ENCODE measurements around the gene S1PR4.
"Not testable (repeated sequence)": the region's sequence is repeated elsewhere in the genome, so short reads cannot be mapped to it uniquely, and the experiment has no call there.

The S1PR4 gene

DNA sequence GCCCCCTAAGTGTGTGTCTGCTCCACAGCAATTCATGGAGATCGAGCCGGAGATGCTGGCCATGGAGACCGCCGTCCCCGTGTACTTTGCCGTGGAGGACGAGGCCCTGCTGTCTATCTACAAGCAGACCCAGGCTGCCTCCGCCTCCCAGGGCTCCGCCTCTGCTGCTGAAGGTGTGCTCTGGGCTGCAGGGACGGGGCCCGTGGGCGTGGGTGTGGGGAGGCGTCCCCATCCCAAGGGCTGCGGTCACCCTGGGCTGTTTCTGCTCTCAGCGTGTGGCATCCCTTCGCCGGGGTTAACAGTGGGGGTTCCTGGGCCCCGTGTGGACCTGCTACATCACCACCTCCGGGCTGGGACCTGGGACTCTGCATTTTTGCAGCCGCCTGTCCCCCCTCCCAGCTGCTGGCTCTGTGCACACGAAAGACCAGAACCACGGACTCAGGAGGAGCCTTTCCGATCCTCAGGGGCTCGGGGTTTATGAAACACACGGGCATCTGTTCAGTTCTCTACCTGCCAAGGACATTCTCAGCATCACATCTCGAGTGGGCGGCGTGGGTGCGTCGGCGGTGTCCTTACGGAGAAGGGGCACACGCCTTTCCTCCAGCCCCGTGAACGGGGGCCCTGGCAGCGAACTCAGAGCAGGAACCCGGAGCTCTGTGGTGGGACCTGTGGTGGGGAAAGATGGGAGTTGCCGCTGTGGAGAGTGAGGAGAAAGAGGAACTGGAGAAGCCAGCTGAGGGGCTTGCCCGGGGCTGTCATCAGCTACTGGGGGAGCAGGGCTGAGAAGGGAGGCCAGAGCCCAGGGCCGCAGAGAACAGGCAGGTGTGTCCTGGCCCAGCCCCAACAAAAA lies 14.9 kb downstream of the S1PR4 start:
- DNase-seq (ENCODE audit: low read depth in 3 of 3) = no peak

DNA sequence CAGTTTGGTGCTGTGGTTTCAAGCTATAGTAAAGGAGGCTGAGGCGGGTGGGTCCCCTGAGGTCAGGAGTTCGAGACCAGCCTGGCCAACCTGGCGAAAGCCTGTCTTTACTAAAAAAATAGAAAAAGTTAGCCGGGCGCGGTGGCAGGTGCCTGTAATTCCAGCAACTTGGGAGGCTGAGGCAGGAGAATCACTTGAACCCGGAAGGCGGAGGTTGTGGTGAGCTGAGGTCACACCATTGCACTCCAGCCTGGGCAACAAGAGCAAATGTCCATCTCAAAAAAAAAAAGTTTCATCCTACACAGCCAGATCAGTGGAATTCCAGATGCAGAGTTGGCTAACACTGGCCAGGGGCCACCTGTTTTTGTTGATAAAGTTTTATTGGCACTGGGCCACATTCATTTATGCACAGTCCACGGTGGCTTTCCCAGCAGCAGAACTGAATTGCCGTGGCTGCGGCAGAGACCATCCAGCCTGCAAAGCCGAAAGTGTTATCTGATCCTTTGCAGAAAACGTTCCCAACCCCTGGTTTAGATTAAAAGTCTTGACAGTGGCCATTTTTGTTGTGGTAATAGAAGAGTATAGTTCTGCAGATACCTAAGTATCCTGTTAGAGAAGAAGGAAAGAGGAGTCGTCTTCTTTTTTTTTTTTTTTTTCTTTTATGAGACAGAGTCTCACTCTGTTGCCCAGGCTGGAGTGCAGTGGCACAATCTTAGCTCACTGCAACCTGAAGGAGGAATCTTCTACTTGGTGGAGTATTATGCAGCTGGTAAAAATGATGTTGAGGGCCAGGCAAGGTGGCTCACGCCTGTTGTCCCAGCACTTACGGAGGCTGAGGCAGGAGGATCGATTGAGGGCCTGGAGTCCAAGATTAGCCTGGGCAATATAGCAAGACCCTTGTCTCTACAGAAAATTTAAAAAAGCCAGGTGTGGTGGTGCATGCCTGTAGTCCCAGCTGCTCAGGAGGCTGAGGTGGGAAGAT lies 15.8 kb downstream of the S1PR4 start:
- DNase-seq (ENCODE audit: low read depth in 3 of 3) = no peak

DNA sequence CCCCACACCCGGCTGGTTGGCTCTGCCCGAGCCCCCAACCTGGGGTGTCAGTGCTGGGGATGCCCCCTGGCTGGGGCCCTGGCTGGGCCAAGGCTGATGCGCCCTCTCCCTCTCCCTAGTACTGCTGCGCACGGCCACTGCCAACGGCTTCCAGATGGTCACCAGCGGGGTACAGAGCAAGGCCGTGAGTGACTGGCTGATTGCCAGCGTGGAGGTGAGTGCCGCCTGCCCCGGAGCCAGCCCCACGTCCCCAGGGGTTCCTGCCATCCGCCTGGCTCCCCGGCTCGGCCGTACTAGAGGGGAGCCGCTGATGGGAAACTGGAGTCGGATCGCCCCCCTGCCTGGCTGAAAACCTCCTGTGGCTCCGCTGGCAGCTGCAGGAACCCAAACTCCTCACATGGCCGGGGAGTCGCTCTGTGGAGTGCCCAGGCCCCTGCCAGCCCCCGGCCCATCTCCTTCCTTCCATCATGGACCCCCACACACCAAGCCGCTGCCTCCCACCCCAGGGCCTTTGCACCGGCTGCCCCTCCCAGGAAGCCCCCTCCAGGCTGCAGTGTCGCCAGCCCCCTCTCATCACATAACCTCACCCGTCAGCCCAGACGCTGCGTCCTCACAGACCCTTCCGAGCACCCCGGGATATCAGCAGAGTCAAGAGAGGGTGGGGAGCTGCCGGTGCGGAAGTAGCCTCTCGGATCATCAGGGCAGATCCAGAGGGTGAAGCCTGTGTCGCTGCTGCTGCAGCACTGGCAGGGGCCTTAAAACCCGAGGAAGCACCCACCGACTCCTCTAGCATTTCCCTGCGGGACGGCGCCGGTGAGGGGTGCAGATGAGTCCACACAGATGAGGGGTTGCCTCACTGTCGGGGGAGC lies 17.7 kb downstream of the S1PR4 start:
- no peak for DNase-seq (ENCODE audit: low read depth in 3 of 3)

DNA sequence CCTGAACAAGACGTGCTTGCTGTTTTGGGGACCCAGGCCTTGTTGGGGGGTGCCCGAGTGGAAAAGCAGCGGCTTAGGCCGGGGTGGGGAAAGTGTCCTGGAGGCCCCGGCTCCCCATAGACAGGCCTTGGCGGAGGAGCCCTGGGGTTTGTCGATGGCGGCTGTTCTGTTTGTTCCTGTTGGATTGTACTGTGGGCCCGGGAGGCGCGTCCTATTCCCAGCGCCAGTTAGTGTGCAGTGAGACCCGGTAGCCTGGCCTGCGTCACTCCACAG lies 18.3 kb downstream of the S1PR4 start:
- DNase-seq (ENCODE audit: low read depth in 3 of 3) = no peak

DNA sequence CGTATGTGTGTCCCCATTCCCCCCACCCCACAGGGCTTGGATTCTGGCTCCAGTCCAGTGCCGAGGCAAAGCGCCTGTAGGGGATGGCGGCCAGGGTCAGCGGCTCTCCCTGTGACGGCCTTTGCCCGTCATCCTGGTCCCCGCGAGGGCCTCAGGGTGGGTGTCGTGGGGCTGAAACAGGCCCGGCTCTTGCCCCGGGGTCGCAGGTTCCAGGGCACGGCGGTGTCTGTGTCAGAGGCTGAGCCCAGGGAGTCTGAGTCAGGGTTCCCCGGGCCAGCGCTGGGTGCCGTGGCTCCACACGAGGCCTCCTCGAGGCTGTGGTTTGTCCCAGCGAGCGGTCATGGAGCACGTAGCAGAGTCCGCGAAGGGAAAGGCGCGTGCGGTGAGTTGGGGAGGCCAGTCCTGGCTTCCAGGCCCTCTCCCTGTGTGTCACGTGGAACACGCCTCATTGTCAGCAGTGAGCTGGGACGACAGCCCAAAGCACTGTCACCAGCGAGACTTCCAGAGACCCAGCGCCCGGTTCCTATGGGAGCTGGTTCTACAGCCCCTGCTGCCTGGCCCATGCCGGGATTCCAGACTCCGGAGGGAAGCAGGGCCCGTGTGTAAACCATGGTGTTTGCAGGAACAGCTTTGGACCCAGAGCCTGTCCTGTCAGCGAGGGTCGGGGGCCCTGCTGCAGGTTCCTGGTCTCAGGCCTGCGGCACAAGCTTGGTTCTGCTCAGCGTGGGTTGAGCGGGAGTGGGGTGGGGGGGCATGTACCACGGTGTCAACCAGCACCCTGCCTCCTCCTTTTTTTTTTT lies 20.5 kb downstream of the S1PR4 start:
- no peak for DNase-seq (ENCODE audit: low read depth in 3 of 3)

DNA sequence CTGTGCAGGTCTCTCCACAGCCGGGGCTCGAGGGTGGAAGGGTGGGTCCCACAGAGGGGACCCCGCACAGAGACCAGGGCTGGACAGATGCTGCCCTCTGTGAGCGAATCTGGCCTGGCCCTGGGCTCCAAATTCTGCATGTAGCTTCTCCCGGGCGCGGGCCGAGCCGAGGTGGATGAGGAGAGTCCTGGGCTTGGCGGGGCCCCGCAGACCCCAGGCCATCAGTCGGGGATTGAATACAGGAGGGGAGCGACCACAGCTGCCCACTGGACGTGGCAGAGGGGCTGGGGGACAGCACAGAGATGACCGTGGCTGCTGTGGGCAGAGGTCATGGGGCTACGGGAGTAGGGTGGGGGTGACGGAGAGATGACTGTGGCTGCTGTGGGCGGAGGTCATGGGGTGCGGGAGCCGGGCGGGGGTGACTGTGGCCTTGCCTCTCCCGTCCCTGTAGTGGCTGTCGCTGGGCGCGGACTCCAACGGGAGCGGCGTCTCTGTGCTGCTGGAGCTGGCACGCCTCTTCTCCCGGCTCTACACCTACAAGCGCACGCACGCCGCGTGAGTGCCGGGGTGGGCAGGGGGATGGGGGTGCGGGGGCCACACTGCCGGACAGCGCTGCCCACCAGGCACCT lies 22.6 kb downstream of the S1PR4 start:
- no peak for DNase-seq (ENCODE audit: low read depth in 3 of 3)

DNA sequence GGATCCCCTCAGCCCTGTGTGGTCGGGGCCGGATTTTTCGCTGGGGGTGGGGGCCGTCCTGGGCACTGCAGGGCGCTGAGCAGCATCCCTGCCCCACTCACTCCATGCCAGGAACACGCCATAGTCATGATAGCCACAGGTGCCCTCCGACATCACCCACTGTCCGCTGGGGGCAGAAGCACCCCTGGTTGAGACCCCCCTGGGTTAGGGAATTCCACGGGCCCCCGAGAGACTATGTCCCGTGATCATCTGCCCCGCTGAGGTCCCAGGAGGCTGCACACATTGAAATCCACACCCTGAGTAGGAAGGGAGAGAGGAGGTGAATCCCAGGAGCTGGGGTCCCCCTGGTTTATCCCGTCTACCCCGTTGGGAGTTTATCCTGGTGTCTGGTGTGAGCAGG lies 23.3 kb downstream of the S1PR4 start:
- DNase-seq (ENCODE audit: low read depth in 3 of 3) = no peak

DNA sequence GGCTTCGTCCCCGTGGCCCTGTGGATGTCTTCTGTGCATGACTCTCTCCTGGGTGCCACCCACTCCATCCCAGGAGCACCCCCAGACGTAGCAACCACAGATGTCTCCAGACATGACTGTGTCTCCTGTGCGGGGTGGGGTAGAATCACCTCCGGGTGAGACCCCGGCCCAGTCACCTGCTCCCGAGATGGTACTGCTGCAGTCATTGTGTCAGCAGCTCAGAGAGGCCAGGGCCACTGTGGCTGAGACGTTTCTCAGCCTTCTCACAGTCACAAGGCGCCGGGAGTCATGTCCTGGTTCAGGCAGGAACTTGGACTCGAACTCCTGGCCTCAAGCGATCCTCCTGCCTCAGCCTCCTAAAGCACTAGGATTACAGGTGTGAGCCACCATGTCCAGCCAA lies 23.8 kb downstream of the S1PR4 start:
- DNase-seq (ENCODE audit: low read depth in 3 of 3) = no peak

DNA sequence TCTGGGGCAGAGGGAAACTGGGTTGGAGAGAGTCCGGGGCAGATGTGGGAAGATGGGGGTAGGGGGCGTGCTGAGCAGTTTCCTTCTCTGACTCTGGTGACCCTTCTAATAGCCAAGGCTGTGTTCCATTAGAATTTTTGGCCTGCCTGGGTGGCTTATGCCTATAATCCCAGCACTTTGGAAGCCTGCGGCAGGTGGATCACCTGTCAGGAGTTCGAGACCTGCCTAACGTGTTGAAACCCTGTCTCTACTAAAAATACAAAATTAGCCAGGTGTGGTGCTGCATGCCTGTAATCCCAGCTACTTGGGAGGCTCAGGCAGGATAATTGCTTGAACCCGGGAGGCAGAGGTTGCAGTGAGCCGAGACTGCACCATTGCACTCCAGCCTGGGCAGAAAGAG lies 24.3 kb downstream of the S1PR4 start:
- not testable (repeated sequence) for DNase-seq (ENCODE audit: low read depth in 3 of 3)

DNA sequence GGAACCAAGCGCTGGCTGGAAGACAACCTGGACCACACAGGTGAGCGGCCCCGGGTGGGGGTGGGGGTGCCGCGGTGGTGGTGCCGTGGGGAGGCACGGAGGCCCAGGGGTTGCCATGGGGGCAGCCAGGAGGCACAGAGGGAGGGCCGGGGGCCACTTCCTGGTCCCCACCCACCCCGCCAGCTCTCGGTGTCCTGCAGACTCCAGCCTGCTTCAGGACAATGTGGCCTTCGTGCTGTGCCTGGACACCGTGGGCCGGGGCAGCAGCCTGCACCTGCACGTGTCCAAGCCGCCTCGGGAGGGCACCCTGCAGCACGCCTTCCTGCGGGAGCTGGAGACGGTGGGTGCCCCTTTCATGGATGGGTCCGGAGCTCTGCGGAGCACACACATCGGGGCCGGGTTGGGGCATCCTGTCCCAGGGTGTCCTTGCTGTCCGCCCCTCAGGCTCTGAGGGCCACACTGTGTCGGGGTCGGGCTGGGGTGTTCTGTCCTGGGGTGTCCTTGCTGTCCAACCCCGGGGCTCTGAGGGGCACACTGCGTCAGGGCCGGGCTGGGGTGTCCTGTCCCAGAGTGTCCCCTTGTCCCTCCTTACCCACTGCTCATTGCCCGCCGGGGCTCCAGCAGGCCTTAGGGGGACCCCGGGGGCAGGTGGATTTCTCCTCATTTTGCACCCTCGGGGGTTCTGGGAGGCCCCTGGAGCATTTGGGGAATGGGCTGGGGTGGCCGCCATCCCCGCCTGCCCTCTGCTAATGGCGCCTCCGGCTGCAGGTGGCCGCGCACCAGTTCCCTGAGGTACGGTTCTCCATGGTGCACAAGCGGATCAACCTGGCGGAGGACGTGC lies 25.5 kb downstream of the S1PR4 start:
- no peak for DNase-seq (ENCODE audit: low read depth in 3 of 3)

DNA sequence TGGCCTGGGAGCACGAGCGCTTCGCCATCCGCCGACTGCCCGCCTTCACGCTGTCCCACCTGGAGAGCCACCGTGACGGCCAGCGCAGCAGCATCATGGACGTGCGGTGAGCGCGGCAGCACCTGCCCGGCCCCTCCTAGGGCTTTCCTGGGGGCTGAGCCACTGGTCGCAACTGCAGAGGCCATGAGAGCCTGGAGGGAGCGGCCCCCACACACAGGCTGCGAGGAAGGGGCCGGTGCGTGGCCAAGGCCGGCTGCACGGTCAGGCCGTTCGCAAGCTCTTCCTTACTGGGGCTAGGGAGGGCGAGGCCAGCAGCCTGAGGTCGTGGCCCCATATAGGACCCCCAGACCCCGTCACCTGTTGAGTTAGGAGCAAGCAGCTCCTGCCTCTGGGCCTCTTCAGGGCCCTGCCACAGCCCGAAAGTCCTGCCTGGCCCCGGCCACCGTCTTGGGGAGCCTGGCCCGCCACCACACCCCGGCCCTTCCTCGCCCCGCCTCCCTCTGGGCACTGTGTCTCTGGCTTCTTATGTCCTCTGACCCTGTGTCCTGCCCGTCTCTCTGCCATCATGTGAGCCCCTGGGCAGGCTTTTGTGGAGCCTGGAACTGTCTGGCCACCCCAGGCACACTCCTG lies 26.2 kb downstream of the S1PR4 start:
- DNase-seq (ENCODE audit: low read depth in 3 of 3) = no peak

DNA sequence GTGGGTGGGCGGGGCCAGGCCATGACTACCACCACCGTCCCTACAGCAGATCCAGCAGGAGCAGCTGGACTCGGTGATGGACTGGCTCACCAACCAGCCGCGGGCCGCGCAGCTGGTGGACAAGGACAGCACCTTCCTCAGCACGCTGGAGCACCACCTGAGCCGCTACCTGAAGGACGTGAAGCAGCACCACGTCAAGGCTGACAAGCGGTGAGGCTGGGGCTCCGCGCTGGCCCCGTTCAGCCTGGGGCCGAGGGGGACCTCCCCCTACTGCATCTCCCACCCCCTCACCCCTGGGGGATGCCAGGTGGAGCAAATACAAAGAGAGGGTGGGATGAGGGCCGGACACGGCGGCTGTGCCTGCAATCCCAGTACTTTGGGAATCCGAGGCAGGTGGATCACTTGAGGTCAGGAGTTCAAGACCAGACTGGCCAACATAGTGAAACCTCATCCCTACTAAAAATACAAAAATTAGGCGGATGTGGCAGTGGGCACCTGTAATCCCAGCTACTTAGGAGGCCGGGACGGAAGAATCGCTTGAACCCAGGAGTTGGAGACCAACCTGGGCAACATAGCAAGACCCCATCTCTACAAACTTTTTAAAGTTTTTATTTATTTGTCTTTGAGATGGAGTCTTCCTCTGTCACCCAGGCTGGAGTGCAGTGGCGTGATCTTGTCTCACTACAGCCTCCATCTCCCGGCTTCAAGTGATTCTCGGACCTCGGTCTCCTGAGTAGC lies 27.8 kb downstream of the S1PR4 start:
- no peak for DNase-seq (ENCODE audit: low read depth in 3 of 3)

DNA sequence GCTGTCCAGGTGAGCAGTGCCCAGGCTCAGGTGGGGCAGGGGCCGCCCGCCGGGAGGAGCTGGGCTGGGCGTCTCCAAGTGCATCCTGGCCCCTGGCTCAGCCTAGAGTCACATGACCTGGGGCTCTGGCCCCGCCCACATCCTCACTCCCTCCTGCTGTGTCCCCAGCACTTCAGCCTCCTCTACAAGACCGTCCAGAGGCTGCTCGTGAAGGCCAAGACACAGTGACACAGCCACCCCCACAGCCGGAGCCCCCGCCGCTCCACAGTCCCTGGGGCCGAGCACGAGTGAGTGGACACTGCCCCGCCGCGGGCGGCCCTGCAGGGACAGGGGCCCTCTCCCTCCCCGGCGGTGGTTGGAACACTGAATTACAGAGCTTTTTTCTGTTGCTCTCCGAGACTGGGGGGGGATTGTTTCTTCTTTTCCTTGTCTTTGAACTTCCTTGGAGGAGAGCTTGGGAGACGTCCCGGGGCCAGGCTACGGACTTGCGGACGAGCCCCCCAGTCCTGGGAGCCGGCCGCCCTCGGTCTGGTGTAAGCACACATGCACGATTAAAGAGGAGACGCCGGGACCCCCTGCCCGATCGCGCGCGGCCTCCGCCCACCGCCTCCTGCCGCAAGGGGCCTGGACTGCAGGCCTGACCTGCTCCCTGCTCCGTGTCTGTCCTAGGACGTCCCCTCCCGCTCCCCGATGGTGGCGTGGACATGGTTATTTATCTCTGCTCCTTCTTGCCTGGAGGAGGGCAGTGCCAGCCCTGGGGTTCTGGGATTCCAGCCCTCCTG lies 29.1 kb downstream of the S1PR4 start:
- DNase-seq (ENCODE audit: low read depth in 3 of 3) = no peak

DNA sequence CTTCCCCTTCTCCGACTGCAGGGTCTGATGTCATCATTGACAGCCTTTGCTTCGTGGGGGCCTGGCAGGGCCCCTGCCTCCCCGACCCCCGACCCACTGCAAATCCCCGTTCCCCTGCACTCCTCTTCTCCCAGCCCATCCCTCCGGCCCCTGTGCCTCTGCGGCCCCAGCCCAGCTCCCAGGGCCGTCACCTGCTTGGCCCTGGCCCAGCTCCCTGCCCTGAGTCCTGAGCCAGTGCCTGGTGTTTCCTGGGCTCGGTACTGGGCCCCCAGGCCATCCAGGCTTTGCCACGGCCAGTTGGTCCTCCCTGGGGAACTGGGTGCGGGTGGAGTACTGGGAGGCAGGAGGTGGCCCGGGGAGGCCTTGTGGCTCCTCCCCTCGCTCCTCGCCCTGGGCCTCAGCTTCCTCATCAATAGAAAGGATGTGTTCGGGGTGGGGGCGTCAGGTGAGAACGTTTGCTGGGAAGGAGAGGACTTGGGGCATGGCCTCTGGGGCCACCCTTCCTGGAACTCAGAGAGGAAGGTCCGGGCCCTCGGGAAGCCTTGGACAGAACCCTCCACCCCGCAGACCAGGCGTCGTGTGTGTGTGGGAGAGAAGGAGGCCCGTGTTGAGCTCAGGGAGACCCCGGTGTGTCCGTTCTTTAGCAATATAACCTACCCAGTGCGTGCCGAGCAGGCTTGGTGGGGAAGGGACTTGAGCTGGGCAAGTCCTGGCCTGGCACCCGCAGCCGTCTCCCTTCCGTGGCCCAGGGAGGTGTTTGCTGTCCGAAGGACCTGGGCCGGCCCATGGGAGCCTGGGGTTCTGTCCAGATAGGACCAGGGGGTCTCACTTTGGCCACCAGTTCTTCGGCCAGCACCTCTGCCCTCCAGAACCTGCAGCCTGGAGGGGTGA lies 30.0 kb downstream of the S1PR4 start:
- no peak for DNase-seq (ENCODE audit: low read depth in 3 of 3)

DNA sequence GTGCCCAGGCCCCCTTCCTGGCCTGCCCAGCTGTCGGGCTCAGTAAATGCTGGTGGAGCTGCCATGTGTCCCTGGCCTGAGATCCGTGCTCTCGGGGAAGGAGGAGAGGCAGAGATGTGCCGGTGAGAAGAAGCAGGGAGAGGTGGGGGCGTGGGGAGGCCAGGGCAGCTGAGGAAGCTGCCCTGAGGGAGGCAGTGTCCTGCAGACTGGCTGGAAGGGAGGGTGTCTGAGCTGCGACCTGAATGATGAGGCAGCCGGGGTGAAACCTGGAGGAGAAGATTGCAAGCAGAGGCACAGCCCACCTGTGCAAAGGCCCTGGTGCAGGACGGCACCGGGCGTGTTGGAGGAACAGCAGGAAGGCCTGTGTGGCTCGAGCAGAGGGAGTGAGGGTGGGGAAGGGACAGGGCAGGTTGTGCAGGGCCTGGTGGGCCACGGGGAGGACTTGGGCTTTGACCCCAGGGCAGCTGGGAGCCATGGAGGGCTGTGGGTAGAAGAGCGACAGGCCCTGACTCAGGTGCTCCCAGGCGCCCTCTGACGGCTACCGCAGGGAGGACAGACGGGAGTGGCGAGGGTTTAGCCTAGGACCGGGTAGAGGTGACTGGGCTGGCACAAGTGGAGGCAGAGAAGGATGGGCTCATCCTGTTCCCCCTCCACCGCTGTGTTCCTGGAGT lies 31.9 kb downstream of the S1PR4 start:
- peak; percentile 53 to 56 (median 55) for DNase-seq (ENCODE audit: low read depth in 3 of 3)

DNA sequence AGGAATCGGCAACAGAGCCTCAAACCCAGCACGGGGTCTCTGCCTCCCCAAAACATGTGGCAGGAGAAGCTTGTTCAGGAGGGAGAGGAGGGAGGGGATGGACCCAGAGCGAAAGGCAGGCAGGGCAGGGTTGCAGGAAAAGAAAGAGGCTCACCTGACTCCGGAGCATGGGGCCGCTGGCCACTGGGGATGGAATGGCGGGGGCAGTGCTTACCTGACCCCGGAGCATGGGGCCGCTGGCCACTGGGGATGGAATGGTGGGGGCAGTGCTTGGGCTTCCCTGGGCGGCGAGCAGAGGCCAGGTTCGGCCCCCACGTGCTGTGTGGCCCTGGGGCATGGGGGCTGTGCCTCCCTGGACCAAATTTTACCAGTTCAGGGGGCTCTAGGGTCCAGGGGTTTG lies 32.6 kb downstream of the S1PR4 start:
- DNase-seq (ENCODE audit: low read depth in 3 of 3) = no peak
